Activated T-helper 9 cell treated with anti-CD3 and anti-CD28 coated beads, Interleukin-2, amount 50 U/mL, for 16 hours (primary cell): ENCODE measurements around the gene KRT81.
"Not testable (repeated sequence)": the region's sequence is repeated elsewhere in the genome, so short reads cannot be mapped to it uniquely, and the experiment has no call there.

Experiments
- DNase-seq: peaks from one replicate; pipeline ENCODE4 v3.0.0-alpha.2; 2020; ENCODE audit warnings: low read depth

Gene KRT81

DNA sequence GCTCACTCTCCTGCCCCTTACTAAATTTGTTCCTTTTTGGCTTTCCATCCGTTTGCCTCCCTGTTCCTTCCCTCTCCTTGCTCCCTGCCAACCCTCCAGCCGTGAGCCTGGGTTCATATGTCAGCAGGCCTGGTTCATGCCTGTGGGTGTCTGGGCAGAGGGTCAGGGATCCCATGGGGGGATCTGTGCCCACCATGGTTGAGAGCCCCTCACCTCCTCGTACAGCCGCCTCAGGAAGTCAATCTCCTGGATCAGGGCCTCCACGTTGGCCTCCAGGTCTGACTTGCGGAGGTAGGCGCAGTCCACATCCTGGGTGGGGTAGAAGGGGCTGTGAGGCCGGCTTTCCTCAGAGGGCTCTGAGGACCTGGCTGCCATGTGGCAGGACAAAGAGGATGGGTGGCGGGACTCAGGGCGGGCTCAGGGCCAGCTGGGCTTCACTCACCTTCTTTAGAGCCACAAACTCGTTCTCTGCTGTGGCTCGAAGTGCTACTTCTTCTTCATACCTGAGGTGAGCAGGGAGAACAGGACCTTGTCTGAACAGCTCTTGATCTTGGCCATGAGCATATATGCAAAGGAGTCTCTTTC, 26.2 kb upstream of the KRT81 start:
- no peak for DNase-seq

DNA sequence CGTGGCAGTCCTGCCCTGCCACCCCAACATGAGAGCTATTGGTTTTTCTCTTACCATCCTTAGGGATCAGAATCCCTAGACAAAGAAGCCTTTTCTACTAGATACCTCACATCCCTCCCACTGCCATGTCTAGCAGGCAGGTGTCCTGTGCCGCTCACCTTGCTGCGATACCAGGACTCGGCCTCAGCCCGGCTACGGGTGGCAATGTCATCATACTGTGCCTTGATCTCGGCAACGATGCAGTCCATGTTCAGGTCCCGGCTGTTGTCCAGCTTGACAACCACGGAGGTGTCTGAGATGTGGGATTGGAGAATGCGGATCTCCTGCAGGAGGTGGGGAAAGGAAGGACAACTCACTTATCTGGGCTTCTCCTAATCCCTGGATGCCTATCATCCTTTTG, 25.4 kb upstream of the KRT81 start:
- no peak for DNase-seq

DNA sequence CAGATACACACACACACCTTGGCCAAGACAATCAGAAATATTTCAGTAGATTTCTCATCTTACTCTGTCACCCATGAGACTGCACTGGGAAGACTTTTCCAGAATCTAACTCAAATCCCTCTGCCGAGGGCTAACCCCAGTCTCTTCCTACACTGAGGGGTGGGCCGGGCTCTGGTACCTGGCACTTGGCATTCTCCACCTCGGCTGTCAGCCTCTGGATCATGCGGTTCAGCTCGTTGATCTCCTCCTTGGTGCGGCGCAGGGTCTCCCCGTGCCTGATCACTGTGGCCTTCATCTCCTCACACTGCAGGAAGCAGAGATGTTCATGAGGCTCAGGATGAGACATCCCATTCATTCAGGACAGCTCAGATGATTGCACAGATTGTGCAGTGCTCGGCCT, 25.0 kb upstream of the KRT81 start:
- DNase-seq, result no peak

DNA sequence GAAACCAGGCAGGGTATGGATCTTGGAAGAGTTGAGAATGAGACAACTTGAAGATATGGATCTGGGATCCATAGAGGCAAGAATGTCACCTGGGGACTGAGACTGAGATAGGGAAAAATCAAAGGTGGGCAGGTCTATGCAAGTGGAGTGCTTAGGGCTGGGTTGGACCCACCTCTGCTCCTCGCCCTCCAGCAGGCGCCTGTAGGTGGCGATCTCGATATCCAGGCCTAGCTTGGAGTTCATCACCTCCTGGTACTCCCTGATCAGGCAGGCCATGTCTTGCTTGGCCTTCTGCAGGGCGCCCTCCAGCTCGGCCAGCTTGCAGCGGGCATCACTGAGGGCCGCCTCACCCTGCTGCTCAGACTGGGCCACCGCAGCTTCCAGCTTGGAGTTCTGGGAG, 24.4 kb upstream of the KRT81 start:
- not testable (repeated sequence) for DNase-seq

DNA sequence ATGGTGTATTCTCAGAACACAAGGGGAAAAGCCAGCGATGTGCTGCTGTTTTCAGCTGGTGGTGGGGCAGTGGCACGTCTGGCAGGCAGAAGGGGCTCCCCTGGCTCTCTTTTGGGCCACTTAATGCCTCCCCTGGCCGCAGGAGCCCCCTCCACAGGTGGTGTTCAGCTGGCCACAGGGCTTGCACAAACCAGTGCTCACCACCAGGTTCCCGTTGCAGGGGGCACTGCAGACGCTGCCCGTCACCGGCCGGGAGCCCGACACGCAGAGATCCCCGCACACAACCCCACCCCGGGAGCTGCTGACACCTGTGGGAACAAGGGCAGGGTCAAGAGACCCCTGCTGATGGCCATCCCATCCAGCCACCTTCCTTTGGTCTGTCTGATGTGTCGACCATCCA, 23.2 kb upstream of the KRT81 start:
- no peak for DNase-seq

DNA sequence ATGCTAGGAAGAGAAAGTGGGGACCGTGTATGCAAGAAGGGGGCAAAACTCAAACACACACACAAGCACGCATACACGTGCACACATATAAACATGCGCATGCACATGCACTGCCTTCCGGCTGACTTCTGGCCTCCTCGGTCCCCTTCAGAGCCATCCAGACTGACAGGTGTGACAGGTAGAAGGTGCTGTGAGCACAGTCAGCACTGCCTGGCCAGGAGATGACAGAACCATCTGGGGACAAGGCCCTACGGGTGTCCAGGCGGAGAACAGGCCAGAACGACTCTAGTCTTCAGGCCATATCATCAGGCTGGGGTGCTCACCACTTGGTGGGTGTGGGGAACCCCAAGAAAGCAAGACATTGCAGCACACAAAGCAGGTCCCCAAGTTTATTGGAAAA, 22.6 kb upstream of the KRT81 start:
- DNase-seq, result no peak

DNA sequence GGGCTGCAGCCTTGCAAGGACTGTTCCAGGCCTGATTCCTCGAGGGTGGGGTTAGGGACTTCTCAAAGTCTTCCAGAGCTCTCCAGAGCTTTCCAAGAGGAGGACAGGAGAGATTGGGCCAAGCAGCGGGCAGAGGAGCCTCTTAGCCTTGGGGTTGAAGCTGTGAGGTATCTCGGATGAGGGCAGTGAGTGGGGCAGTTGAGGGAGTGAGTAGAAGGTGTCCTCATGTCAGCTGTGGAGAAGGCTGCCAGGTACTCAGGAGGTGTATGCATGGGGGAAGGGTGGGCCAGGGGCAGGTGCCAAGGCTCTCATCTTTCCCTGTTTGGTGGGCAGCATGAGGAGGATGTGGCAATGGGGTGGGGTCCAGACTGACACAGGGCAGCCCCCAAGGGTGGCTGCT, 22.1 kb upstream of the KRT81 start:
- no peak for DNase-seq

DNA sequence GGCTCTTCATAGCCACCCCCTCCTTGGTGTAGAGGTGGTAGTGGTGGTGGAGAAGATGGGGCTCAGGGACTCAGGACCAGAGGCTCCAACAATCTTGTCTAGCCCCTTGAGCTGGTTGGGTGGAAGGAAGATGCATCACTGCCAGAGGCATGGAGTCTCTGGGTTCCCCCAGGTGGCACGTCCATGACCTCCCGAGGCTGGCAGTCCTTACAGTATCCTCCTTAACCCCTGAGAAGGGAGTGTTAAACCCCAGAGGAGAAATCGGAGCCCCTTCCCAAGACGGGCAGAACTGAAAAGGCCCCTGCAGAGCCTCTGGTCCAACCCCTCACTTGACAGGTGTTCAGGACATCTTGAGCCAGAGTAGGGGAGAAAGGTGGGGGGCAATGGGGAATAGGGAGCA, 20.8 kb upstream of the KRT81 start:
- no peak for DNase-seq

DNA sequence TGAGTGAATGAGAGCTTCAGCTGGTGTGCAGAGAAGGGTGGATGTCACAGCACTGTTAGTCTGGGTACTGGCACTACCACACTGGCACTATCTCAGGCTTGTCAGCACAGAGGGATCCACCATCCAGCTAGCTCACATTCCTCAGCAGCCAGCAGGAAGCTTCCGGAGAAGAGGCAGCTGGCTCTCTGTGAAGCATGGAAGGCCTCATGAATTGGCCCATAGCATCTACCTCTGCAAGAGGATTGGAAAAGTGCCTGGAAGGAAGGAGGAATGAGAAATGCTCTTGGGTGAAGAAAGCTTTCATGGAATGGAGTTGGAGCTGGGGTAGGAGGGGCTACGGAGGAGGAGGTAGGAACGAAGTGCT, 19.9 kb upstream of the KRT81 start:
- DNase-seq, result no peak

DNA sequence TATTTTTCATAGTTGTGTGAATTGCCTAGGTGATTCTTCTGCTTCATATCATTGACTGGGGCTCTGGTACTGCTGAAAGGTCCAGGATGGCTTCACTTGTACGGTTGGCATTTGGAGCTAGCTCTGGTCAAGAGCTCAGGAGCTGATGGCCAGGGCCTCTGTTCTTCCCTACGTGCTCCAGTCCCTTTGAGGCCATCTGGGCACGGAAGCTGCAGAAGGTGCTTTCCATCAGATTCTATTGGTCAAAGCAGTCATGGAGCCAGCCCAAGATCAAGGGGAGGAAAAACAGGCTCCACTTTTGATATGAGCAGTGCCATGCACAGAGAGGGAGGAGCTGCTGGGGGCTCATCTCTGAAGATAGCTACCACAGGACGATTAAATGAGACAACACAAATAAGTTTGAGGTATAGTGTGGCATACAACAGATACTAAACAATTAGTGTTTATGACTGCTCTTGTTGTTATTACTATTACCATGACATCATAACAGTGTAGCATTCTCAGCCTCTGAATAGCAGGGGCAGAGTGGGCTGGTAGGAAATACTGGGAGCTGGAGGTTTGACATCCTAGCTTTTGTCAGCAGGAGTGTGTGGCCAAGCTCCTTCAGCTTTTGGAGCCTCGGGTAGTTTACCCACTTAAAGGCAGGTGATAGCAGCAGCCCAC, 19.4 kb upstream of the KRT81 start:
- DNase-seq, result no peak

DNA sequence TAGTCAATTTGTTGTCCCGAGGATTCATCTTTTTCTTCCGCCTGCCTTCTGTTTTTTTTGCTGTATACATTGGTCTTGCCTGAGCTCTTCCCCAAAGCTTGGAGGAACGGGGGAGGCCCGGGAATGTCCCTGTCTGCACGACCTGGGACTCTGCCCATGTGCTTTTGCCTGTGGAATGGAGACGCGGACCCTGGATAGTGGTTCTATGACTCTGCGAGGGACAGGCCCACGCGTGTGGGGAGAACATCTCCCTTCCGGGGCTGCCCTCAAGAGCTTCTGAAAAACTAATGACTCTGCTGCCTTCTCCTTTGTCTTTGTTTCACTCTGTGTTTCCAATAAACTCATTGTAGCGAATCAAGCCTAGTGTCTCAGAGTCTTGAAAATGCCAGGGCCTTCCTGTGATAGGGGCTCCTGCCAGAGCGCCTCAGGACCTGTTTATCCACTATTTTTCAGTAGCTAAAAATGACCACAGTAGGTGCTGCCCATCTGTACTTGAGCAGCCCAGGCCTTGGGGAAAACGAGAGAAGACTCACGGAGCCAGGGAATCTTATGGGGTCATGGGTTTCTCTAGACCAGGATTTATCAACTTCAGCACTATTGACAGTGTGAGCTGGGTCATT, 17.6 kb upstream of the KRT81 start:
- no peak for DNase-seq

DNA sequence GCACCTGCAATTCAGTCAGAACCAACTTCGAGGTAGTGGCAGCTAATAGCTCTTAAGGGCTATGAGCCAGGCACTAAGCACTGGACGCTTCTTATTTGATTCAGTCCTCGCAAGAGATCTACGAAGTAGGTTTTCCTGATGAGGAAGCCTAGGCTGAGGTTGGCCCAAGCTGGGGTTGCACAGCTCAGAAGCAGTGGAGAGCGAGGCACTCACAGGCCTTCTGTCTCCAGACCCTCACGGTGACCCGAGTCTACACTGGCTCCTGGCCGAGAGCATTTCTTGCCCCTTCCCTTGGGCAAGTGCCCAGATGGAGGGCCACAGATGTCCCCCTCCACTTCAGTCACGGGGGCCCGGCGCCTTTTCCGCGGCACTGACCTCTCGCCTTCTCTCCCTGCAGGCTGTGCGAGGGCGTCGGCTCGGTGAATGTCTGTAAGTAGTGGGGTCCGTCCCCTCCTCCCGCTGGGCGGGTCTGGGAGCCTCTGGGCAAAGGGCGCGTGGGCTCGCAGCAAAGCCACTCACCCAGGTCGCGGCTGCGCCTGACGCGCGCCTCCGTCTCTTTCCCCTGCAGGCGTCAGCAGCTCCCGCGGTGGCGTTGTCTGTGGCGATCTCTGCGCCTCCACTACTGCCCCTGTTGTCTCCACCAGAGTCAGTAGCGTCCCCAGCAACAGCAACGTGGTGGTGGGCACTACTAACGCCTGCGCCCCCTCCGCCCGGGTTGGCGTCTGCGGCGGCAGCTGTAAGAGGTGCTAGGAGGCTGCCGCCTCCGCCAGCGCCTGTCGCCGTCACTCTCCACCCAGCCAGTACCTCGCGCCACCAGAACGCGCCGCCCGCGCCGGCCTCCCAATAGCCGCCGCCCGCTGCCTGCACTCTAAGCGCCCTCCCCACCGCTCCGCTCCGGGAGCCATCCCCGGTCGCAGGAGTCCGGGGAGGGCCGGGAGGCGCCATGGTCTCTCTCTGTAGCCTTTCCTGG, 16.8 kb upstream of the KRT81 start:
- DNase-seq, result no peak

DNA sequence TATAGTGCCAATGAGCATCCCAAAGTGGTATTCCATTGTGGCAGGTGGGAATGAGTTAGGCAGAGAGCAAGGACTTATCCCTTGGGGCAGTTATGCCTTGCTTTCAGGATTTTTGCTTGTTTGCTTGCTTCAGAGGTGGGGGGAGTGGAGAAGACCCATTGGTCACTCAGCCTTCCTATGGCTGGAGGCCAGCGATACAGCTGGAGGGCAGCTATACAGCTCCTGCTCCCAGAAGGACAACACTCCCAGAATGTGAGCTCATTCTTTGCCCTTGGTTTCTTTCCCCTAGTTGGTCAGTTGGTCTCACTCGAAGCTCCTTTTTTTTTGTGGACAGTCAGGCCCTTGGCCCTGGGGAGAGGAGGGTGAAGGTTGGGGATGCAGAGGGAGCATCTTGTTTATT, 15.4 kb upstream of the KRT81 start:
- no peak for DNase-seq

DNA sequence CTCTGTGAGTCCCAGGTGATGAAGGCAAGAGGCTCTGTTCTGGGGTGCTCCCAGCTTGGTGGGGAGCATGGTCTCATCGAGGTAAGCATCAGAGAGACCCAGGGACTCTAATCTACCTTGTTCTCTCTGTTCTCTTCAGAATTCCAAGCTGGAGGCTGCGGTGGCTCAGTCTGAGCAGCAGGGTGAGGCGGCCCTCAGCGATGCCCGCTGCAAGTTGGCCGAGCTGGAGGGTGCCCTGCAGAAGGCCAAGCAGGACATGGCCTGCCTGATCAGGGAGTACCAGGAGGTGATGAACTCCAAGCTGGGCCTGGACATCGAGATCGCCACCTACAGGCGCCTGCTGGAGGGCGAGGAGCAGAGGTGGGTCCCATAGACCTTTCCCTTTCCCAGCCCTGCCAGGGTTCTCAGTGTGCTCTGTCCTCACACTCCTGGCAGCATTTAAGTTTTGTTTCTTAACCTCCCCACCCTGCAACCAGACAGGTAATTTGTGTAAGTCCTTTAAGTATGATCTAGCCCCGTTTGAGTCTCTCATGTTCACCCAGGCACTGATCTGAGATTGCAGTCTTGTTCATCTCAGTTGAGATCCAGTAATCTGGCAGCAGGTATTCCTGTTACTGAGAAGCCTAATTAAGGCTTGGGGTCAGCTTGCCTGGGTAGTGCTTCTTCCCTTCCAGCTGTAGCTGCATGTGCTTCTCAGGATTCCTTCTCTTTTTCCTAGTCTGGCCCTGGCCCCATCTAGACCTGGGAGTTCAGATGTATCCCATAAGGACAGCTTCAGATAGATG, 14.8 kb upstream of the KRT81 start:
- no peak for DNase-seq

DNA sequence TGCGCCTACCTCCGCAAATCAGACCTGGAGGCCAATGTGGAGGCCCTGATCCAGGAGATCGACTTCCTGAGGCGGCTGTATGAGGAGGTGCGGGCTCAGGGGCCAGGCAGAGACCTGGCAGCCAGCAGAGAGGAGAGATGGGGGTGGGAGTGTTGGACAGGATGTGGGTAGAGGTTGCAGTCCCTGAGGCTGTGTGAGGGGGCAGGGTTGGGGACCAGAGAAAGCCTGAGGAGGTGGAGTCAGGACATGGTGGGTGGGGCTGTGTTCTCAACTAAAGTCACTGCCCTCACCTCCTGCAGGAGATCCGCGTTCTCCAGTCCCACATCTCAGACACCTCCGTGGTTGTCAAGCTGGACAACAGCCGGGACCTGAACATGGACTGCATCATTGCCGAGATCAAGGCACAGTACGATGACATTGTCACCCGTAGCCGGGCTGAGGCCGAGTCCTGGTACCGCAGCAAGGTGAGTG, 13.6 kb upstream of the KRT81 start:
- not testable (repeated sequence) for DNase-seq

DNA sequence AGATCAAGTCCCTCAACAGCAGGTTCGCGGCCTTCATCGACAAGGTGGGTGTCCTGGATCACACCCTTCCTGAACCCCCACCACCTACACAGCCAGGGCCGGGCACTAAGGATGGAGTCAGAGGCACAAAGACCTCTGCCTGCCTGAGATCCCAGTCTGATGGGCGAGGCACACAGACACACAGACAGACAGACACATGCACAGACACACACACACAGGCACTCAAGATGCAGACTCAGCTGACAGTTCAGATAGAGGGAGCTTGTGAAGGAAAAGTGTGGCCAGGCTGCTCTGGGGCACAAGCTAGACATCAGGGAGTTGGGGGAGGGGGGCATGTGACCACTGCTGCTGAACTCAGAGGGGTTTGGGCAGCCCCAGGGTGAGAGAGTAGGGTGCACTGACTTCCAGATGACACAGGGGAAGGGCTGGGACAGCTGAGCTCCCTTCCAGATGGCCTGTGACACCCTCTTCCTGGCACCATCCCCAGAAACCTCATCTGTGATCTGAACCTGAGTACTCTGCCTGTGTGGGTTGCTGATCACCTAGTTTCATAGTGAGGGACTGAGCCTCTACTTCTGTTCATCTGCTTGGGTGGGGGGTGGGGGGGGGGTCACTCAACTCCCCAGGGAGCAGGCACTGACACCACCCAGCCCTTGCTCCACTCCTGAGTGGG, 11.0 kb upstream of the KRT81 start:
- not testable (repeated sequence) for DNase-seq

DNA sequence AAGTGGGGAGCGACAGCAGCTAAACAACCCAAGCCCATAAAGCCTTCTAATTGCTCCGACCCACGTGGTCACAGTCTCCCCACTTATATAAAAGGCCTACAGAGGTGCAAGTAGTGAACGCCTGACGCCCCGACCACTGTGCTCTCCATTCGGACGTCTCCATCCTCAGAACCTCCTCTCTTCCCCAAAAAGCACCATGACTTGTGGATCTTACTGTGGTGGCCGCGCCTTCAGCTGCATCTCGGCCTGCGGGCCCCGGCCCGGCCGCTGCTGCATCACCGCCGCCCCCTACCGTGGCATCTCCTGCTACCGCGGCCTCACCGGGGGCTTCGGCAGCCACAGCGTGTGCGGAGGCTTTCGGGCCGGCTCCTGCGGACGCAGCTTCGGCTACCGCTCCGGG, 10.4 kb upstream of the KRT81 start:
- DNase-seq, result not testable (repeated sequence)

DNA sequence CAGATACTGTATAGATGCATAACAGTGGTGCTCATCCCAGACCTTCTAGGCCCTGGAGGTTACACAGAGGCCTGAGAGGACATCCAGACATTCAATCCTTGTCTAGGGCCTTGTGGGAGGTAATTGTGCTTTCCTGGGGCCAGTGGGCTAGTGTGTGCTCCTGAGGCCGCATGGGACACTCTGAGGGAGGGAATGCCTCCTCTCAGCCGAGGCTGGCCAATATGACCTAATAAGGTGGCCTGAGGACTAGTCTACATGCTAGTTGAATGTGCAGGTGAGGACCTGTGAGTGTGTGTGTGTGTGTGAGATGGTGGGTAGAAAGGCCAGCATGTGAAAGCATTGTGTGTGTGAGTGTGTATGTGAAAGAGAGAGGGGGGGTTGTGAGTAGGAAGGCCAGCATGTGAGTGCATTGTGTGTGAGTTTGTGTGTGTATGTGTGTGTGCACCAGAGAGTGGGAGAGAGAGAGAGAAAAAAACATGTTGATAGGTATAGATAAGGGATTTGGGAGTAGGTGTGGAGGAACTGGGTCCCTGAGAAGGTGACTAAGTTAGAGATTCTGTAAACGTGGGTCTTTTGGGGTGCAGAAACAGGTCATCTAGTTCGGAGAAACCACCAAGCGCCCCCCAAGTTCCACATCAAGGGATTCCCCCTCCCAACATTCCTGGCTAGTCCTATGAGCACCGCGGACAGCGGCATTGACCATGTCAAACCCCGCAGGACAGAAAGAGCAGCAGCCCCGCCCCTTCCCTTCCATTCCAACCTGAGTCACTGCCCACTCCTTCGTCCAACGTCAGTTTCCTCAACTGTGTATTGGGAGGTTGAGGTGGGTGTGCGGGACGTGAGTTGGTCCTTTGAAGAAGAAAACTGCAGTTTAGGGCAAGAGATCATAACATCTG, 9.7 kb upstream of the KRT81 start:
- DNase-seq, result no peak

DNA sequence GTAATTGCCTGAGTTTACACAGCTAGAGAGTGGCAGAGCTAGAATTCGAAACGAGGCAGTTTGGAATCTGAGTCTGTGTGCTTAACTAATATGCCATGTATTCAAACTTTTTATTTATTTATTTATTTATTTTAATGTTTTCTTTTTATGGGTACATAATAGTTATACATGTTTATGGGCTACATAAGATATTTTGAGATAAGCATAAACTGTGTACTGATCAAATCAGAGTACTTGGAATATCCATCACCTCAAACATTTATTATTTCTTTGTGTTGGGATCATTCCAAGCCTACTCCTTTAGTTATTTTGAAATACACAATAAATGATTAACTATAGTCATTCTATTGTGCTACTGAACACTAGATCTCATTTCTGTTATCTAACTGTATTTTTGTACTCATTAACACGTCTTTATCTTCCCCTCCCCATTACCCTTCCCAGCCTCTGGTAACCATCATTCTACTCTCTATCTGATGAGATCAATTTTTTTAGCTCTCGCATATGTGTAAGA, 7.4 kb upstream of the KRT81 start:
- DNase-seq, result no peak
